ENCODE data around the gene LAMA2. TPM values are rescaled to one million over a fixed set of nuclear protein-coding genes. Genes with fewer than 3 reads are reported as not detected.

Gene LAMA2
- total RNA-seq, 4 donors from 2014 or later = 203 to 339 (median 275) TPM

- no peak overlapping the region for H3K27ac ChIP-seq
- H3K9me3 ChIP-seq = no peaks in the 10 kb centered on the region
- TF ChIP-seq CTCF (IDR thresholded peaks at IDR 0.05) = no peak
- no peaks in the 10 kb centered on the region for H3K27me3 ChIP-seq
- no peak overlapping the region for H3K4me3 ChIP-seq
- DNase-seq (ENCODE audit: low spot score in 2 of 2) = no peak
- WGBS, 2 donors = 86 to 90% methylated on average over 2 of the region's 2 CpGs
- H3K36me3 ChIP-seq = peaks cover 0 to 31% (median 0%) of the 10 kb centered on the region in 3 donors
- no peaks in the 10 kb centered on the region for H3K4me1 ChIP-seq
Observed at GRCh38 chr6:129188795-129189194, 305.9 kb downstream of the LAMA2 start.

- no peak for DNase-seq (ENCODE audit: low spot score in 2 of 2)
- WGBS, 2 donors = 91 to 98% methylated on average over 1 of the region's 1 CpG
- Histone ChIP-seq H3K27me3 (no peaks in the 10 kb centered on the region), H3K4me3 (no peak overlapping the region), H3K9me3 (no peaks in the 10 kb centered on the region), H3K36me3 (peaks cover 0 to 31% (median 0%) of the 10 kb centered on the region in 3 donors), H3K4me1 (peaks cover 0 to 2% (median 0%) of the 10 kb centered on the region in 4 donors), H3K27ac (no peak overlapping the region)
- TF ChIP-seq EP300 (IDR thresholded peaks at IDR 0.05) = no peak
- TF ChIP-seq CTCF (IDR thresholded peaks at IDR 0.05) = no peak
- no peak for TF ChIP-seq POLR2A (IDR thresholded peaks at IDR 0.05)
Observed at GRCh38 chr6:129189266-129189665, 306.3 kb downstream of the LAMA2 start.

- WGBS, 2 donors = 76 to 84% methylated on average over 2 of the region's 2 CpGs
- Histone ChIP-seq H3K4me3 (no peak overlapping the region), H3K27me3 (no peaks in the 10 kb centered on the region), H3K36me3 (peaks cover 0 to 31% (median 0%) of the 10 kb centered on the region in 3 donors), H3K4me1 (peaks cover 0 to 21% (median 9%) of the 10 kb centered on the region in 4 donors), H3K9me3 (no peaks in the 10 kb centered on the region), H3K27ac (no peak overlapping the region)
- no peak for DNase-seq (ENCODE audit: low spot score in 2 of 2)
- TF ChIP-seq POLR2A (IDR thresholded peaks at IDR 0.05) = no peak
- TF ChIP-seq EP300 (IDR thresholded peaks at IDR 0.05) = no peak
- no peak for TF ChIP-seq CTCF (IDR thresholded peaks at IDR 0.05)
Observed at GRCh38 chr6:129191235-129191634, 308.3 kb downstream of the LAMA2 start.

- H3K9me3 ChIP-seq = no peaks in the 10 kb centered on the region
- no peaks in the 10 kb centered on the region for H3K27me3 ChIP-seq
- DNase-seq (ENCODE audit: low spot score in 2 of 2) = no peak
- 96% methylated on average over 14 of the region's 14 CpGs for WGBS, 2 donors
- H3K4me1 ChIP-seq = peaks cover 0 to 22% (median 11%) of the 10 kb centered on the region in 4 donors
- TF ChIP-seq EP300 (IDR thresholded peaks at IDR 0.05) (no peak), POLR2A (IDR thresholded peaks at IDR 0.05) (no peak), CTCF (IDR thresholded peaks at IDR 0.05) (no peak)
- no peak overlapping the region for H3K4me3 ChIP-seq
- no peak overlapping the region for H3K27ac ChIP-seq
- peaks cover 0 to 31% (median 0%) of the 10 kb centered on the region in 3 donors for H3K36me3 ChIP-seq
Observed at GRCh38 chr6:129192458-129192989, 309.6 kb downstream of the LAMA2 start.

- Histone ChIP-seq H3K9me3 (no peaks in the 10 kb centered on the region), H3K4me1 (peaks cover 0 to 25% (median 11%) of the 10 kb centered on the region in 4 donors), H3K27me3 (no peaks in the 10 kb centered on the region), H3K36me3 (peaks cover 0 to 31% (median 0%) of the 10 kb centered on the region in 3 donors), H3K27ac (peak overlapping the region in 1 of 4 donors; percentile 49), H3K4me3 (no peak overlapping the region)
- 66 to 72% methylated on average over 7 of the region's 7 CpGs for WGBS, 2 donors
- TF ChIP-seq EP300 (IDR thresholded peaks at IDR 0.05) = no peak
- TF ChIP-seq CTCF (IDR thresholded peaks at IDR 0.05) = no peak
- DNase-seq (ENCODE audit: low spot score in 2 of 2) = no peak
Observed at GRCh38 chr6:129194306-129194941, 311.5 kb downstream of the LAMA2 start.
